Mucosa of descending colon (tissue), 3 donors: Measurements from ENCODE around the gene KIF12. TPM values are rescaled to one million over a fixed set of nuclear protein-coding genes. Genes with fewer than 3 reads are reported as not detected.

Experiments
- ATAC-seq: fragments of 200-7000 bp; cut with Tn5 transposase; one replicate; pipeline ENCODE4 v1.9.1; 2020; ENCODE audit warnings: mild to moderate bottlenecking, moderate library complexity
- DNase-seq, 3 donors: peaks; one replicate each; pipeline ENCODE4 v3.0.0-alpha.2; 2020
- H3K36me3 ChIP-seq: fragments of 200-600 bp; one replicate; pipeline ENCODE4 v1.8.0; 2021; ENCODE audit warnings: low read depth, mild to moderate bottlenecking
- H3K4me1 ChIP-seq: fragments of 200-600 bp; one replicate; pipeline ENCODE4 v1.8.0; 2021; ENCODE audit warnings: low read depth, mild to moderate bottlenecking
- H3K4me3 ChIP-seq: fragments of 200-600 bp; one replicate; pipeline ENCODE4 v1.8.0; 2021; ENCODE audit warnings: mild to moderate bottlenecking
- H3K9me3 ChIP-seq: fragments of 200-600 bp; one replicate; pipeline ENCODE4 v1.8.0; 2021; ENCODE audit warnings: mild to moderate bottlenecking
- CTCF ChIP-seq: fragments of 200-600 bp; IDR thresholded peaks from one replicate; pipeline ENCODE4 v1.8.0; 2022; ENCODE audit warnings: antibody characterized with exemption, mild to moderate bottlenecking
- intact Hi-C, 2 donors: fragments of 100-400 bp; cut with DNase I in 1 of 2; cut with micrococcal nuclease in 1 of 2; formaldehyde crosslinking; loops; one replicate each; pipeline versions ENCODE4 v1.11.0 to v1.11.1; 2022; cut with DNase I, micrococcal nuclease
- total RNA-seq, 3 donors: library from RNA; stranded (reverse); fragmentation: NEBNext Ultra II Directional in 2 of 3; extraction: Animal tissue kit (Norgen Biotek cat#: 25700) in 2 of 3; gene quantifications; one replicate each; pipeline versions ENCODE4 v1.2.1 to v1.2.4, GENCODE V29; 2021 to 2023
- donor health status: DM: no; HTN: no; CAD: no; lungs with moderate emphysema.
- donor health status: DM: no; HTN: no; CAD: no.
- donor health status: DM: no; HTN: yes; CAD: no.

Gene KIF12
- total RNA-seq, 3 donors from 2014 or later: 12.3 to 36.9 (median 13.6) TPM

- TF ChIP-seq CTCF: no peak
- H3K4me1 ChIP-seq: no peaks in the 10 kb centered on the region
- no peaks in the 10 kb centered on the region for H3K9me3 ChIP-seq
- no peak for ATAC-seq
- intact Hi-C loops: loop anchor here (5.0 to 10.0 kb wide), 2 partner anchors 187 to 190 kb away; no protein-coding TSS in a partner anchor
- no peaks in the 10 kb centered on the region for H3K36me3 ChIP-seq
- H3K4me3 ChIP-seq: no peak overlapping the region
- no peak for DNase-seq
Observed at GRCh38 chr9:114105236-114105635, 6.1 kb upstream of the KIF12 start.

- no peak for DNase-seq
- intact Hi-C loops: loop anchor here in 1 of 2 donors (10.0 kb wide), 1 partner anchor 192 kb away; no protein-coding TSS in a partner anchor
- Histone ChIP-seq H3K36me3 (no peaks in the 10 kb centered on the region), H3K9me3 (no peaks in the 10 kb centered on the region), H3K4me3 (no peak overlapping the region), H3K4me1 (peaks cover 5% of the 10 kb centered on the region)
- no peak for ATAC-seq
- no peak for TF ChIP-seq CTCF
Observed at GRCh38 chr9:114102484-114102883, 3.4 kb upstream of the KIF12 start.

- no peak for ATAC-seq
- Histone ChIP-seq H3K4me1 (peaks cover 5% of the 10 kb centered on the region), H3K36me3 (no peaks in the 10 kb centered on the region), H3K4me3 (no peak overlapping the region), H3K9me3 (no peaks in the 10 kb centered on the region)
- intact Hi-C loops: loop anchor here in 1 of 2 donors (10.0 kb wide), 1 partner anchor 194 kb away; no protein-coding TSS in a partner anchor
- no peak for DNase-seq
- TF ChIP-seq CTCF: no peak
Observed at GRCh38 chr9:114100536-114100935, 1.4 kb upstream of the KIF12 start.

- Histone ChIP-seq H3K4me1 (peaks cover 5% of the 10 kb centered on the region), H3K9me3 (no peaks in the 10 kb centered on the region), H3K36me3 (no peaks in the 10 kb centered on the region), H3K4me3 (no peak overlapping the region)
- TF ChIP-seq CTCF: no peak
- ATAC-seq (no peak), DNase-seq (no peak)
- intact Hi-C loops: loop anchor here in 1 of 2 donors (10.0 kb wide), 1 partner anchor 195 kb away; no protein-coding TSS in a partner anchor
Observed at GRCh38 chr9:114099669-114100270, 678 bp upstream of the KIF12 start.

GRCh38 chr9:114098021-114098935 lies 814 bp downstream of the KIF12 start:
- no peaks in the 10 kb centered on the region for H3K9me3 ChIP-seq

More at GRCh38 chr9:114098021-114098935, 814 bp downstream of the KIF12 start:
- Histone ChIP-seq H3K4me3 (peak overlapping the region; percentile 6), H3K36me3 (no peaks in the 10 kb centered on the region), H3K4me1 (peaks cover 5% of the 10 kb centered on the region)
- intact Hi-C loops: no loop called here
- DNase-seq (peak; percentile 86 to 91 (median 87)), ATAC-seq (peak; percentile 91)
- no peak for TF ChIP-seq CTCF
